ENCODE measurements around the gene AMELX.

GRCh38 chrX:11261260-11261659 is 32.0 kb upstream of the AMELX start:
- no peak for TF ChIP-seq CTCF (conservative IDR thresholded peaks at IDR 0.05)
- TF ChIP-seq ZFX (IDR thresholded peaks at IDR 0.05), result no peak

Data from C4-2B (cell line).